HepG2 (cell line): ENCODE results near the gene RIPK3. TPM values are rescaled to one million over a fixed set of nuclear protein-coding genes. Genes with fewer than 3 reads are reported as not detected.

Experiments used
- ATRX ChIP-seq: sonication (generic); formaldehyde crosslinking; IDR thresholded peaks from 2 replicates; pipeline ENCODE4 v1.4.0; 2020; ENCODE audit warnings: missing genetic modification reagents, borderline replicate concordance
- CEBPB ChIP-seq: IDR thresholded peaks from 2 replicates; pipeline ENCODE4 v1.6.1; 2011; ENCODE audit warnings: low read depth, low read length, improper control_type of control experiment, borderline replicate concordance
- FOSL2 ChIP-seq: sonication (generic); formaldehyde crosslinking; IDR thresholded peaks from 2 replicates; pipeline ENCODE4 v1.4.0; 2020; ENCODE audit warnings: missing genetic modification reagents
- FOXA1 ChIP-seq, 2 experiments: fragments of 450-650 bp in 1 of 2; sonication (generic) in 1 of 2; formaldehyde crosslinking in 1 of 2; IDR thresholded peaks; 2 replicates each; pipeline versions ENCODE4 v1.4.0 to v1.6.1; 2016 to 2020; ENCODE audit warnings: missing genetic modification reagents in 1 of 2
- HMGXB3 ChIP-seq: sonication (generic); formaldehyde crosslinking; IDR thresholded peaks from 2 replicates; pipeline ENCODE4 v1.4.0; 2020; ENCODE audit warnings: missing genetic modification reagents, borderline replicate concordance
- KAT8 ChIP-seq: IDR thresholded peaks from 2 replicates; pipeline ENCODE4 v1.6.1; 2016; ENCODE audit warnings: missing genetic modification reagents, missing compliant biosample characterization
- KLF9 ChIP-seq: IDR thresholded peaks from 2 replicates; pipeline ENCODE4 v1.6.1; 2016; ENCODE audit warnings: low read depth
- MIER2 ChIP-seq: IDR thresholded peaks from 2 replicates; pipeline ENCODE4 v1.6.1; 2016; ENCODE audit warnings: missing biosample characterization, missing genetic modification reagents
- MZF1 ChIP-seq: sonication (generic); formaldehyde crosslinking; IDR thresholded peaks from 2 replicates; pipeline ENCODE4 v1.8.1; 2023; ENCODE audit warnings: mild to moderate bottlenecking, missing genetic modification reagents, borderline replicate concordance
- NFKB2 ChIP-seq: sonication (generic); formaldehyde crosslinking; IDR thresholded peaks from 2 replicates; pipeline ENCODE4 v1.4.0; 2020; ENCODE audit warnings: missing genetic modification reagents, borderline replicate concordance
- NR2F1 ChIP-seq, 2 experiments: fragments of 450-650 bp in 1 of 2; formaldehyde crosslinking in 1 of 2; IDR thresholded peaks; 2 replicates each; pipeline versions ENCODE4 v1.5.0 to v1.6.1; 2016 to 2020; ENCODE audit warnings: mild to moderate bottlenecking in 1 of 2, missing compliant biosample characterization in 1 of 2, missing genetic modification reagents in 1 of 2, moderate library complexity in 1 of 2
- PAXIP1 ChIP-seq: sonication (generic); formaldehyde crosslinking; conservative IDR thresholded peaks from 2 replicates; pipeline ENCODE4 v1.4.0; 2020; ENCODE audit warnings: mild to moderate bottlenecking, missing genetic modification reagents, moderate library complexity
- PITX1 ChIP-seq: sonication (generic); formaldehyde crosslinking; IDR thresholded peaks from 2 replicates; pipeline ENCODE4 v1.5.1; 2020; ENCODE audit warnings: mild to moderate bottlenecking, missing genetic modification reagents
- SNAPC2 ChIP-seq: sonication (generic); formaldehyde crosslinking; IDR thresholded peaks from 2 replicates; pipeline ENCODE4 v1.8.1; 2022; ENCODE audit warnings: mild to moderate bottlenecking, missing genetic modification reagents
- TBL1XR1 ChIP-seq: fragments of 150-350 bp; IDR thresholded peaks from 2 replicates; pipeline ENCODE4 v1.6.1; 2014; ENCODE audit warnings: borderline replicate concordance, low read length; ENCODE audit not compliant: partially characterized antibody
- XRCC5 ChIP-seq: fragments of 200-400 bp; formaldehyde crosslinking; optimal IDR thresholded peaks from 2 replicates; pipeline ENCODE3; 2017; ENCODE audit warnings: mild to moderate bottlenecking, low read length
- YY1 ChIP-seq: IDR thresholded peaks from 2 replicates; pipeline ENCODE4 v1.6.1; 2011; ENCODE audit warnings: low read length, low read depth, moderate library complexity, mild to moderate bottlenecking; ENCODE audit not compliant: insufficient read depth, insufficient replicate concordance
- ZFP37 ChIP-seq: sonication (generic); formaldehyde crosslinking; IDR thresholded peaks from 2 replicates; pipeline ENCODE4 v1.4.0; 2020; ENCODE audit warnings: missing genetic modification reagents, borderline replicate concordance
- ZNF496 ChIP-seq: sonication (generic); formaldehyde crosslinking; IDR thresholded peaks from 2 replicates; pipeline ENCODE4 v1.8.1; 2023; ENCODE audit warnings: mild to moderate bottlenecking, moderate library complexity, missing genetic modification reagents; ENCODE audit not compliant: insufficient replicate concordance
- ZNF788 ChIP-seq: sonication (generic); formaldehyde crosslinking; IDR thresholded peaks from 2 replicates; pipeline ENCODE4 v1.5.0; 2020; ENCODE audit warnings: mild to moderate bottlenecking, missing genetic modification reagents, borderline replicate concordance
- ZSCAN31 ChIP-seq: sonication (generic); formaldehyde crosslinking; IDR thresholded peaks from 2 replicates; pipeline ENCODE4 v1.5.0; 2020; ENCODE audit warnings: low read depth, mild to moderate bottlenecking, missing genetic modification reagents
- polyA plus RNA-seq, 8 experiments: library from polyadenylated mRNA; depleted of rRNA in 3 of 8; stranded (reverse) in 7 of 8; unstranded in 1 of 8; fragments of >200 nt; fragmentation: Illumina TruSeq in 4 of 8; extraction: Trizol in 4 of 8; gene quantifications; 2 replicates each; pipeline versions ENCODE4 v1.2.1 to v1.2.3, GENCODE V29; 2011 to 2016; ENCODE audit warnings: low read depth in 4 of 8, missing spikeins in 1 of 8, mixed read lengths in 1 of 8; ENCODE audit not compliant: insufficient read depth in 1 of 8
- total RNA-seq, 5 experiments: library from RNA; depleted of rRNA; stranded (reverse); fragments of >200 nt; fragmentation: Illumina TruSeq; extraction: Trizol; gene quantifications; 2 replicates each; pipeline ENCODE4 v1.2.3, GENCODE V29; 2016; ENCODE audit warnings: low read depth in 1 of 5

Gene RIPK3
- total and polyA plus RNA-seq, 2 of the 13 experiments (the other 11 are each of a cell fraction or from before 2014, with no cell fraction given) = not detected

GRCh38 chr14:24296341-24297157, 43.2 kb downstream of the RIPK3 start (continued):
- peak; percentile 50; the same call in 1 of the 2 replicates for TF ChIP-seq ZNF788 (CRISPR knock-in tag)
- peak; percentile 98 for TF ChIP-seq MZF1 (CRISPR knock-in tag)
- no peak for TF ChIP-seq CEBPB
- TF ChIP-seq KLF9 = 0 out of 2 replicates have a peak, but pooled peaks have one; percentile 32
- peak; percentile 77 for TF ChIP-seq FOSL2 (CRISPR knock-in tag)
- TF ChIP-seq NFKB2 (CRISPR knock-in tag) = peak; percentile 60; the same call in 1 of the 2 replicates
- peak; percentile 21; the same call in 1 of the 2 replicates for TF ChIP-seq PAXIP1 (CRISPR knock-in tag)
- peak; percentile 92 for TF ChIP-seq XRCC5
- 0 out of 2 replicates have a peak, but pooled peaks have one; percentile 67 for TF ChIP-seq ATRX (CRISPR knock-in tag)
- TF ChIP-seq SNAPC2 (CRISPR knock-in tag) = no peak
- peak; percentile 55 for TF ChIP-seq YY1
- peak; percentile 11 for TF ChIP-seq TBL1XR1
- peak; percentile 85 for TF ChIP-seq MIER2 (CRISPR knock-in tag)
- TF ChIP-seq HMGXB3 (CRISPR knock-in tag) = peak; percentile 63; the same call in 1 of the 2 replicates
- TF ChIP-seq PITX1 (CRISPR knock-in tag) = peak; percentile 43
- no peak for TF ChIP-seq ZNF496 (CRISPR knock-in tag)
- no peak for TF ChIP-seq ZFP37 (CRISPR knock-in tag)
- 0 out of 4 replicates have a peak, but pooled peaks of 1 of the 2 experiments have one; percentile 9 for TF ChIP-seq NR2F1 (CRISPR knock-in tag; IDR thresholded peaks at IDR 0.05)
- TF ChIP-seq FOXA1 (IDR thresholded peaks at IDR 0.05) = no peak
- TF ChIP-seq FOXA1 (CRISPR knock-in tag; IDR thresholded peaks at IDR 0.05) = 0 out of 2 replicates have a peak, but pooled peaks have one; percentile 3
- peak; percentile 70; the same call in 1 of the 2 replicates for TF ChIP-seq KAT8 (CRISPR knock-in tag)
- TF ChIP-seq ZSCAN31 (CRISPR knock-in tag) = no peak
